ENCODE results near the gene TMSB10. TPM values are rescaled to one million over a fixed set of nuclear protein-coding genes. Genes with fewer than 3 reads are reported as not detected.

The TMSB10 gene
- total and polyA plus RNA-seq, 2 of the 13 experiments (the other 11 are each of a cell fraction or from before 2014, with no cell fraction given): 665 to 708 TPM

GRCh38 chr2:84924173-84925106 is 19.0 kb downstream of the TMSB10 start:
- FAIRE-seq: peak; percentile 47
- BruUV-seq (replicated peaks): TSS peak; percentile 66
- in situ Hi-C loops (cut with HindIII; ENCODE audit: extremely low pct_ligation_motif_present, low pct_unique_long_range_greater_than_20kb): loop anchor here (5.0 kb wide), 2 partner anchors 48 to 88 kb away; partner anchors contain the start of gene KCMF1
- ATAC-seq: peak; percentile 44
- Histone ChIP-seq H4K20me1 (ENCODE audit: insufficient read depth, low read length) (no peaks in the 10 kb centered on the region), H3K9ac (ENCODE audit: insufficient read depth, low read depth, low read length) (peak overlapping the region; percentile 52; the same call in 1 of the 2 replicates), H3K4me2 (ENCODE audit: low read depth, low read length) (peak overlapping the region; percentile 100), H3K79me2 (ENCODE audit: insufficient read depth, low read length) (no peaks in the 10 kb centered on the region), H3K27ac (ENCODE audit: extremely low read length, insufficient read depth, low read length) (peak overlapping the region; percentile 44), H2AFZ (ENCODE audit: low read length) (peak overlapping the region; percentile 88), H3K4me1 (ENCODE audit: insufficient read depth, low read length) (peaks cover 53% of the 10 kb centered on the region), H3K9me3 (ENCODE audit: low read length) (no peaks in the 10 kb centered on the region), H3K27me3 (ENCODE audit: control insufficient read depth in 1 of 2, insufficient read depth in 2 of 2, low read length in 2 of 2) (no peaks in the 10 kb centered on the region), H3K36me3 (replicated peaks in 1 of 2; ENCODE audit: control insufficient read depth in 1 of 2, insufficient read depth in 2 of 2, low read length in 2 of 2) (no peaks in the 10 kb centered on the region), H3K4me3 (replicated peaks in 1 of 3; ENCODE audit: insufficient read depth in 1 of 3, low read depth in 2 of 3, low read length in 3 of 3) (peak overlapping the region; percentile 30 to 62 (median 61))
- 19% methylated on average over 9 of the region's 9 CpGs for WGBS (ENCODE audit: low lambda C conversion rate)
- intact Hi-C loops (cut with micrococcal nuclease; ENCODE audit: unreplicated experiment): loop anchor here (1.0 to 10.0 kb wide), 2 partner anchors 42 to 380 kb away; no protein-coding TSS in a partner anchor
- POLR2A ChIA-PET: interaction anchor here (2.4 to 3.5 kb wide), 4 partner anchors 18 to 46 kb away, joined by 14 to 74 read pairs (median 32); partner anchors contain the start of genes KCMF1 and TMSB10
- DNase-seq (ENCODE audit: low spot score): peak; percentile 95
- CTCF ChIA-PET (ENCODE audit: low intra/inter-chr PET ratio, low total read pairs): interaction anchor here (1.0 to 4.0 kb wide), 8 partner anchors 12 to 428 kb away, joined by 3 to 64 read pairs (median 12); partner anchors contain the start of genes TMSB10 and TRABD2A
- TF ChIP-seq RFXAP (CRISPR knock-in tag; IDR thresholded peaks at IDR 0.05; ENCODE audit: borderline replicate concordance) (peak; percentile 22; the same call in 1 of the 2 replicates), GTF2F1 (IDR thresholded peaks at IDR 0.05; ENCODE audit: low read length) (no peak), ZFP36L1 (CRISPR knock-in tag; IDR thresholded peaks at IDR 0.05) (0 out of 2 replicates have a peak, but pooled peaks have one; percentile 34), ATF1 (CRISPR knock-in tag; IDR thresholded peaks at IDR 0.05) (peak; percentile 43; the same call in 1 of the 2 replicates), SIN3A (IDR thresholded peaks at IDR 0.05; ENCODE audit: borderline replicate concordance, low read depth, low read length) (0 out of 2 replicates have a peak, but pooled peaks have one; percentile 24), ZNF605 (CRISPR knock-in tag; IDR thresholded peaks at IDR 0.05) (0 out of 2 replicates have a peak, but pooled peaks have one; percentile 57), HMGXB3 (CRISPR knock-in tag; IDR thresholded peaks at IDR 0.05; ENCODE audit: borderline replicate concordance) (peak; percentile 96), ZNF124 (CRISPR knock-in tag; IDR thresholded peaks at IDR 0.05) (0 out of 2 replicates have a peak, but pooled peaks have one; percentile 4), THAP11 (CRISPR knock-in tag; IDR thresholded peaks at IDR 0.05) (peak; percentile 38; the same call in 1 of the 2 replicates), ZNF616 (CRISPR knock-in tag; IDR thresholded peaks at IDR 0.05; ENCODE audit: low read depth) (no peak), LCORL (IDR thresholded peaks at IDR 0.05) (no peak), LCORL (CRISPR knock-in tag; IDR thresholded peaks at IDR 0.05) (0 out of 2 replicates have a peak, but pooled peaks have one; percentile 8)
- TF ChIP-seq, protein P1, sequence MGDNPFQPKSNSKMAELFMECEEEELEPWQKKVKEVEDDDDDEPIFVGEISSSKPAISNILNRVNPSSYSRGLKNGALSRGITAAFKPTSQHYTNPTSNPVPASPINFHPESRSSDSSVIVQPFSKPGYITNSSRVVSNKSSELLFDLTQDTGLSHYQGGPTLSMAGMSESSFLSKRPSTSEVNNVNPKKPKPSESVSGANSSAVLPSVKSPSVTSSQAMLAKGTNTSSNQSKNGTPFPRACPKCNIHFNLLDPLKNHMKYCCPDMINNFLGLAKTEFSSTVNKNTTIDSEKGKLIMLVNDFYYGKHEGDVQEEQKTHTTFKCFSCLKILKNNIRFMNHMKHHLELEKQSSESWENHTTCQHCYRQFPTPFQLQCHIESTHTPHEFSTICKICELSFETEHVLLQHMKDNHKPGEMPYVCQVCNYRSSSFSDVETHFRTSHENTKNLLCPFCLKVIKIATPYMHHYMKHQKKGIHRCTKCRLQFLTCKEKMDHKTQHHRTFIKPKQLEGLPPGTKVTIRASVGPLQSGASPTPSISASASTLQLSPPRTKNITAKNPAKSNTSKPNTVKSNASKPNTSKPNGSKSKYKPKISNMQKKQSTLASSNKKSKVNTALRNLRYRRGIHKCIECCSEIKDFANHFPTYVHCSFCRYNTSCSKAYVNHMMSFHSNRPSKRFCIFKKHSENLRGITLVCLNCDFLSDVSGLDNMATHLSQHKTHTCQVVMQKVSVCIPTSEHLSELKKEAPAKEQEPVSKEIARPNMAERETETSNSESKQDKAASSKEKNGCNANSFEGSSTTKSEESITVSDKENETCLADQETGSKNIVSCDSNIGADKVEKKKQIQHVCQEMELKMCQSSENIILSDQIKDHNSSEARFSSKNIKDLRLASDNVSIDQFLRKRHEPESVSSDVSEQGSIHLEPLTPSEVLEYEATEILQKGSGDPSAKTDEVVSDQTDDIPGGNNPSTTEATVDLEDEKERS (CRISPR knock-in tag; IDR thresholded peaks at IDR 0.05): no peak

Measured in HepG2 (cell line).